ENCODE results near the gene ROPN1B.

DNA sequence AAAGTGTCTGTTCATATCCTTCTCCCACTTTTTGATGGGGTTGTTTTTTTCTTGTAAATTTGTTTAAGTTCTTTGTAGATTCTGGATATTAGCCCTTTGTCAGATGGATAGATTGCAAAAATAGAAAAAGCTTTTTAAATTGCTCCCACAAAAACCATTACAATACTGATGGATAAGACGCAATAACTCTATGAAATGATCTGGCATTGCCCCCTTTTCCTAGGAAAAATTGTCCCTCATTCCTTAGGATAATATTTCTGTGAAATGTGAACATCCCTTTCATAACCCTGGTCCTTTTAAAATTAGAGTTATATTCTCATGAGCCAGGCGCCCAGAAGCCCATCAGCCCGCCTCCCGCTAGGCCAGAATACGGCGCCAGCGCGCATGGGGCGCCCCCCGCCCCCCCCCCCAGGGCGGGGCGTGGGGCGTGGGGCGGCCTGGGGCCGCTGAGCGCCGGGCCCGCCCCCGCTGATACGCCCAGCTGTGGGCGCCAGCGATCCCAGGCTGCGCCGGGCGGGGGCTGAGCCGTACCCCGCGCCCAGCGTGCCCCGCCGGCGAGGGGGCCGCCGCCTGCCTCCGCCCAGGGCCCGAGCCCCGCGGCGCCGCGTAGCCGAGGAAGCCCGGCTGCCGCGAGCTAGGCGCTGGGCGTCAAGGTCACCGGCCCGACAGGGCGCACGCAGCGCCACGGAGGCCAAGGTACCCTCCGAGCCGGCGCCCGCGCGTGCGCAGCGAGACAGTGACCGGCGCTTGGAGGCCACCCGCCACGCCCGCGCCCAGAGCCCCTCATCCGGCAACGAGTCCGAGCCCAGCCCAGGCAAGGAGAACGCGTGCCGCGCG is 11.1 kb upstream of the ROPN1B start:
- no peak for TF ChIP-seq CTCF (conservative IDR thresholded peaks at IDR 0.05 in 1 of 2, IDR thresholded peaks at IDR 0.05 in 1 of 2; ENCODE audit: low read depth in 1 of 2, low read length in 2 of 2)
- TF ChIP-seq EZH2 (IDR thresholded peaks at IDR 0.05; ENCODE audit: low read length, missing control alignments): no peak

Data from fibroblast of lung (primary cell).